H1 (cell line): ENCODE data around the gene GLCE. TPM values are rescaled to one million over a fixed set of nuclear protein-coding genes. Genes with fewer than 3 reads are reported as not detected.

Experiments
- CTCF ChIA-PET: fragments of 300-600 bp; sonication (Branson Sonifier 250); formaldehyde crosslinking; loops from one replicate; lab custom pipeline; 2021; ENCODE audit not compliant: partially characterized antibody; lab: Charles Lee
- POLR2A ChIA-PET: fragments of 300-600 bp; sonication (Branson Sonifier 250); formaldehyde crosslinking; loops from one replicate; lab custom pipeline; 2021; ENCODE audit warnings: inconsistent platforms; ENCODE audit not compliant: partially characterized antibody; lab: Charles Lee
- DNase-seq, 2 experiments: peaks; one replicate each; pipeline versions ENCODE4 v3.0.0 to v3.0.0-alpha.2; 2010 to 2022; ENCODE audit warnings: low spot score in 2 of 2, low read depth in 1 of 2, mixed read lengths in 1 of 2
- FAIRE-seq: peaks from 2 replicates; lab custom pipeline; 2011; peaks lifted over from hg19 to GRCh38; lab: Jason Lieb, UNC
- H2AFZ ChIP-seq: 2 replicates; pipeline ENCODE4 v1.8.1; 2012; ENCODE audit warnings: low read length, inconsistent platforms
- H2AK5ac ChIP-seq: 2 replicates; pipeline ENCODE4 v1.6.1; 2013; ENCODE audit warnings: low read depth, low read length
- H2BK120ac ChIP-seq: replicated peaks from 2 replicates; pipeline ENCODE3; 2013; ENCODE audit warnings: low read depth, low read length, inconsistent platforms
- H2BK12ac ChIP-seq: 2 replicates; pipeline ENCODE4 v1.6.1; 2013; ENCODE audit warnings: low read depth, low read length
- H2BK15ac ChIP-seq: 2 replicates; pipeline ENCODE4 v1.6.1; 2013; ENCODE audit warnings: low read length
- H2BK20ac ChIP-seq: 2 replicates; pipeline ENCODE4 v1.6.1; 2013; ENCODE audit warnings: low read length
- H2BK5ac ChIP-seq: 2 replicates; pipeline ENCODE4 v1.6.1; 2013; ENCODE audit warnings: low read depth, low read length
- H3K14ac ChIP-seq: 2 replicates; pipeline ENCODE4 v1.6.1; 2013; ENCODE audit warnings: inconsistent platforms; ENCODE audit not compliant: insufficient read length
- H3K18ac ChIP-seq: 2 replicates; pipeline ENCODE4 v1.6.1; 2013; ENCODE audit warnings: low read length; ENCODE audit errors: extremely low read depth
- H3K23ac ChIP-seq: 2 replicates; pipeline ENCODE4 v1.6.1; 2013; ENCODE audit warnings: inconsistent platforms; ENCODE audit not compliant: insufficient read length
- H3K23me2 ChIP-seq: 2 replicates; pipeline ENCODE4 v1.6.1; 2013; ENCODE audit warnings: low read depth, low read length
- H3K27ac ChIP-seq: 2 replicates; pipeline ENCODE4 v1.6.1; 2011; ENCODE audit warnings: low read depth, low read length, inconsistent platforms
- H3K27me3 ChIP-seq, 4 experiments: replicated peaks in 1 of 4; 1 replicate in 1 of 4; 2 replicates in 3 of 4; pipeline versions ENCODE4 v1.6.1 to v1.8.1; 2011 to 2013; ENCODE audit warnings: low read length in 3 of 4, mild to moderate bottlenecking in 3 of 4, inconsistent platforms in 2 of 4, mixed read lengths in 2 of 4, moderate library complexity in 1 of 4; ENCODE audit not compliant: control insufficient read depth in 3 of 4, insufficient read depth in 3 of 4; ENCODE audit errors: extremely low read depth in 1 of 4
- H3K36me3 ChIP-seq, 4 experiments: 2 replicates each; pipeline versions ENCODE4 v1.6.1 to v1.8.1; 2011 to 2013; ENCODE audit warnings: mild to moderate bottlenecking in 4 of 4, low read length in 3 of 4, moderate library complexity in 2 of 4, control low read depth in 1 of 4, inconsistent platforms in 1 of 4; ENCODE audit not compliant: insufficient read depth in 4 of 4, control insufficient read depth in 2 of 4
- H3K4ac ChIP-seq: replicated peaks from 2 replicates; pipeline ENCODE3; 2013; ENCODE audit warnings: low read length, low read depth, mixed read lengths, inconsistent platforms; ENCODE audit not compliant: insufficient read length
- H3K4me1 ChIP-seq, 4 experiments: replicated peaks in 1 of 4; 1 replicate in 1 of 4; 2 replicates in 3 of 4; pipeline versions ENCODE4 v1.6.1 to v1.8.1; 2011 to 2013; ENCODE audit warnings: low read length in 3 of 4, inconsistent platforms in 2 of 4, mixed read lengths in 1 of 4; ENCODE audit not compliant: insufficient read depth in 4 of 4, control insufficient read depth in 3 of 4
- H3K4me2 ChIP-seq, 2 experiments: 2 replicates each; pipeline versions ENCODE4 v1.6.1 to v1.8.1; 2011 to 2013; ENCODE audit warnings: low read depth in 2 of 2, low read length in 2 of 2, control low read depth in 1 of 2, inconsistent platforms in 1 of 2, mild to moderate bottlenecking in 1 of 2; ENCODE audit not compliant: insufficient read depth in 1 of 2
- H3K4me3 ChIP-seq, 4 experiments: fragments of 200-600, 300-600 bp in 1 of 4; sonication (generic), shearing (Covaris generic), sonication (Bioruptor Twin) in 1 of 4; 2 replicates each; pipeline versions ENCODE4 v1.5.1 to v1.8.1; 2011 to 2016; ENCODE audit warnings: low read length in 4 of 4, low read depth in 3 of 4, control low read depth in 2 of 4, inconsistent platforms in 2 of 4, mild to moderate bottlenecking in 2 of 4, mixed read lengths in 1 of 4, moderate library complexity in 1 of 4; ENCODE audit not compliant: insufficient read depth in 2 of 4; ENCODE audit errors: extremely low read depth in 1 of 4
- H3K56ac ChIP-seq: replicated peaks from 2 replicates; pipeline ENCODE3; 2013; ENCODE audit warnings: low read depth, mild to moderate bottlenecking, mixed read lengths, low read length, inconsistent platforms; ENCODE audit not compliant: insufficient read length
- H3K79me1 ChIP-seq: 2 replicates; pipeline ENCODE4 v1.6.1; 2013; ENCODE audit warnings: low read depth, low read length, control low read depth
- H3K79me2 ChIP-seq, 2 experiments: 2 replicates each; pipeline versions ENCODE4 v1.6.1 to v1.8.1; 2012 to 2013; ENCODE audit warnings: low read length in 2 of 2, mild to moderate bottlenecking in 2 of 2, inconsistent platforms in 1 of 2; ENCODE audit not compliant: insufficient read depth in 2 of 2, control insufficient read depth in 1 of 2
- H3K9ac ChIP-seq, 4 experiments: replicated peaks in 1 of 4; 1 replicate in 1 of 4; 2 replicates in 3 of 4; pipeline versions ENCODE4 v1.6.1 to v1.8.1; 2011 to 2013; ENCODE audit warnings: low read depth in 3 of 4, low read length in 3 of 4, control low read depth in 2 of 4, mild to moderate bottlenecking in 2 of 4, moderate library complexity in 2 of 4, inconsistent platforms in 1 of 4; ENCODE audit errors: extremely low read depth in 1 of 4
- H3K9me3 ChIP-seq, 2 experiments: 2 replicates each; pipeline versions ENCODE4 v1.6.1 to v1.8.1; 2012 to 2013; ENCODE audit warnings: mild to moderate bottlenecking in 2 of 2, moderate library complexity in 2 of 2, control low read depth in 1 of 2, inconsistent platforms in 1 of 2, low read depth in 1 of 2, low read length in 1 of 2, mixed read lengths in 1 of 2; ENCODE audit not compliant: insufficient read depth in 2 of 2
- H4K20me1 ChIP-seq, 2 experiments: replicated peaks in 1 of 2; 2 replicates each; pipeline versions ENCODE3 to v1.8.1; 2011 to 2013; ENCODE audit warnings: inconsistent platforms in 2 of 2, low read length in 2 of 2, mild to moderate bottlenecking in 1 of 2; ENCODE audit not compliant: insufficient read depth in 2 of 2, control insufficient read depth in 1 of 2
- H4K5ac ChIP-seq: 2 replicates; pipeline ENCODE4 v1.6.1; 2013; ENCODE audit warnings: low read length, low read depth, mixed read lengths, inconsistent platforms; ENCODE audit not compliant: insufficient read length
- H4K8ac ChIP-seq: 2 replicates; pipeline ENCODE4 v1.8.0; 2013; ENCODE audit warnings: mild to moderate bottlenecking, moderate library complexity, low read length, inconsistent platforms; ENCODE audit not compliant: insufficient read depth; ENCODE audit errors: extremely low read depth
- H4K91ac ChIP-seq: replicated peaks from 2 replicates; pipeline ENCODE3; 2013; ENCODE audit warnings: low read length, mixed read lengths, inconsistent platforms; ENCODE audit not compliant: insufficient read length
- ATF3 ChIP-seq: IDR thresholded peaks from 2 replicates; pipeline ENCODE4 v1.6.1; 2011; ENCODE audit warnings: low read depth, mild to moderate bottlenecking, low read length; ENCODE audit not compliant: insufficient read depth
- BACH1 ChIP-seq: IDR thresholded peaks from 2 replicates; pipeline ENCODE4 v1.6.1; 2012; ENCODE audit warnings: low read length, improper control_type of control experiment
- CBX5 ChIP-seq: fragments of 300-800, 300-1000 bp; sonication (generic); IDR thresholded peaks from 2 replicates; pipeline ENCODE4 v1.7.1; 2016; ENCODE audit warnings: antibody characterized with exemption, low read length, low read depth
- CBX8 ChIP-seq: fragments of 300-800, 300-1000 bp; sonication (generic); IDR thresholded peaks from 2 replicates; pipeline ENCODE4 v1.7.1; 2016; ENCODE audit warnings: low read depth, low read length, borderline replicate concordance
- CEBPB ChIP-seq: IDR thresholded peaks from 2 replicates; pipeline ENCODE4 v1.6.1; 2012; ENCODE audit warnings: low read depth, low read length
- CREB1 ChIP-seq: IDR thresholded peaks from 2 replicates; pipeline ENCODE4 v1.6.1; 2012; ENCODE audit warnings: inconsistent platforms
- CTBP2 ChIP-seq: IDR thresholded peaks from 2 replicates; pipeline ENCODE4 v1.7.0; 2011; ENCODE audit warnings: borderline replicate concordance, mild to moderate bottlenecking, moderate library complexity, mixed read lengths, low read length; ENCODE audit not compliant: insufficient read depth, insufficient read length
- EP300 ChIP-seq, 2 experiments: IDR thresholded peaks; 1 replicate in 1 of 2; 2 replicates in 1 of 2; pipeline ENCODE4 v1.6.1; 2011 to 2012; ENCODE audit warnings: low read depth in 2 of 2, low read length in 2 of 2, mild to moderate bottlenecking in 2 of 2, borderline replicate concordance in 1 of 2, inconsistent platforms in 1 of 2, moderate library complexity in 1 of 2
- KDM5A ChIP-seq: fragments of 200-600 bp; IDR thresholded peaks from 2 replicates; pipeline ENCODE4 v1.7.1; 2012; ENCODE audit warnings: mild to moderate bottlenecking, low read length, inconsistent platforms, mixed read lengths
- SIRT6 ChIP-seq: IDR thresholded peaks from one replicate; pipeline ENCODE4 v1.7.1; 2012; ENCODE audit warnings: low read length, inconsistent platforms
- USF2 ChIP-seq: IDR thresholded peaks from 2 replicates; pipeline ENCODE4 v1.6.1; 2011; ENCODE audit warnings: low read length, improper control_type of control experiment
- WGBS, 2 experiments: shearing (Covaris generic) in 1 of 2; methylation state at CpG; one replicate each; pipeline versions ENCODE4 v1.1.6 to v1.1.7; 2013 to 2015; ENCODE audit warnings: low lambda C conversion rate in 2 of 2, mixed read lengths in 2 of 2, inconsistent platforms in 1 of 2, low coverage in 1 of 2, missing lambda C conversion rate in 1 of 2; ENCODE audit not compliant: insufficient replicate concordance in 2 of 2, insufficient coverage in 1 of 2, insufficient read length in 1 of 2; ENCODE audit errors: extremely low coverage in 1 of 2, missing lambda C conversion rate in 1 of 2; 5-methylcytosine and 5-hydroxymethylcytosine counted together
- polyA plus RNA-seq, 7 experiments: library from polyadenylated mRNA; depleted of rRNA in 3 of 7; stranded (reverse) in 5 of 7; unstranded in 2 of 7; fragments of >200 nt in 5 of 7; fragments of 200-250 nt in 2 of 7; gene quantifications; 1 replicate in 5 of 7; 2 replicates in 1 of 7; 4 replicates in 1 of 7; pipeline versions ENCODE4 v1.2.1 to v1.2.3, GENCODE V29; 2011 to 2013; ENCODE audit warnings: missing spikeins in 2 of 7, mixed read lengths in 2 of 7
- total RNA-seq: library from RNA; stranded (reverse); fragmentation: NEBNext Ultra II Directional; extraction: Animal tissue kit (Norgen Biotek cat#: 25700); gene quantifications from 2 replicates; pipeline ENCODE4 v1.2.1, GENCODE V29; 2021

Gene GLCE
- total and polyA plus RNA-seq, 2 of the 8 experiments (the other 6 are each of a cell fraction or from before 2014, with no cell fraction given): 17.1 to 22.7 TPM

GRCh38 chr15:69275074-69275670 lies 114.7 kb downstream of the GLCE start:
- no peaks in the 10 kb centered on the region for H3K79me1 ChIP-seq
- FAIRE-seq (no peak), DNase-seq (no peak)
- H2BK20ac ChIP-seq: no peak overlapping the region
- H4K5ac ChIP-seq: no peak overlapping the region
- no peak overlapping the region for H3K27ac ChIP-seq
- H3K79me2 ChIP-seq: no peaks in the 10 kb centered on the region
- no peak overlapping the region for H3K56ac ChIP-seq
- no peak overlapping the region for H2AK5ac ChIP-seq
- no peak overlapping the region for H2BK12ac ChIP-seq
- no peak overlapping the region for H3K9ac ChIP-seq
- no peaks in the 10 kb centered on the region; the same call in 1 of the 2 replicates for H3K23me2 ChIP-seq
- H3K4ac ChIP-seq: no peak overlapping the region
- no peak overlapping the region for H4K8ac ChIP-seq
- H3K36me3 ChIP-seq: no peaks in the 10 kb centered on the region
- H2AFZ ChIP-seq: no peak overlapping the region
- H4K20me1 ChIP-seq: peaks cover 0 to 2% of the 10 kb centered on the region in 2 experiments
- no peaks in the 10 kb centered on the region for H3K9me3 ChIP-seq
- POLR2A ChIA-PET: interaction anchor here (0.5 kb wide), 1 partner anchor 187 kb away, joined by 3 read pairs; no protein-coding TSS in a partner anchor
- H3K14ac ChIP-seq: no peak overlapping the region
- no peak overlapping the region for H3K23ac ChIP-seq
- no peak overlapping the region for H4K91ac ChIP-seq
- H2BK15ac ChIP-seq: no peak overlapping the region
- no peak overlapping the region for H2BK5ac ChIP-seq
- 91% methylated on average over 4 of the region's 4 CpGs; no CpG with 5 or more reads in 1 of the 2 experiments for WGBS, 2 experiments
- H3K4me3 ChIP-seq: no peak overlapping the region
- H3K27me3 ChIP-seq: no peaks in the 10 kb centered on the region
- no peak overlapping the region for H3K4me2 ChIP-seq
- H2BK120ac ChIP-seq: no peak overlapping the region
- CTCF ChIA-PET: interaction anchor here (0.6 to 4.5 kb wide), 8 partner anchors 9 to 207 kb away, joined by 3 to 25 read pairs (median 4); no protein-coding TSS in a partner anchor
- no peak overlapping the region for H3K18ac ChIP-seq
- H3K4me1 ChIP-seq: peaks cover 2 to 13% (median 6%) of the 10 kb centered on the region in 4 experiments; a peak in 5 of 7 replicates
- TF ChIP-seq CTBP2 (no peak), CBX5 (no peak), CBX8 (no peak), BACH1 (no peak), SIRT6 (no peak), EP300 (IDR thresholded peaks at IDR 0.05; ENCODE audit: borderline replicate concordance in 1 of 2, low read depth in 2 of 2, low read length in 2 of 2) (no peak), CREB1 (no peak), KDM5A (no peak), USF2 (no peak), ATF3 (no peak), CEBPB (no peak)
